SKM-1 treated with dmso at 0.1 percent for 144 hours (cell line): ENCODE results near the gene USP47.

Experiments used
- DNase-seq: peaks from one replicate; lab custom pipeline; 2025; ENCODE audit not compliant: unreplicated experiment; lab: John Stamatoyannopoulos, UW

The USP47 gene

GRCh38 chr11:11862999-11863398 lies 21.2 kb downstream of the USP47 start:
- no peak for DNase-seq

DNA sequence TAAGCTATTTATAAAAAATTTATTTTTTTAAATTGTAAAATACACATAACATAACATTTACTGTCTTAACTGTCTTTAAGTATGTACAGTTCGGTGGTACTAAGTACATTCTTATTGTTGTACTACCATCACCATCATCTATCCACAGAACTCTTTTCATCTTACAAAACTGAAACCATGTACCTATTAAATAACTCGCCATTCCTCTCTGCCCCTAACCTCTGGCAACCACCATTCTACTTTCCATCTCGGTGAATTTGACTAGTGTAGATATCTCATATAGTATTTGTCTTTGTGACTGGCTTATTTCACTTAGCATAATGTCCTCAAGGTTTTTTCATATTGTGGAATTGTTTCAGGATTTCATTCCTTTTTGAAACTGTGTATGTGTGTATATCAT lies 22.6 kb downstream of the USP47 start:
- no peak for DNase-seq

DNA sequence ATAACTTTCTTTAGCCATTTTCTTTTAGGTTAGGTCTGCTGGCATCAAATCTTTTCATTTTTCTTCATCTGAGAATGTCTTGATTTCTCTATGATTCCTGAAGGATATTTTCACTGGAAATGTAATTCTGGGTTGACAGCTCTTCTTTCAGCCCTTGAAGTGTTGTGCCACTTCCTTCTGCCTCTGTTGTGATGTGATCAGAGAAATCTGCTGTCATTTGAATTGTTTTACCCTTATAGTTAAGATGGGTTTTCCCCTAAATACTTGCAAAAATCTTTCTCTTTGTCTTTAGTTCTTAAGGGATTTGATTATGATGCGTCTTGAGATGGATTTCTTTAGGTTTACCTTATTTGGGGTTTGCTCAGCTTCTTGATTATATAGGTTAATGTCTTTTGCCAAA lies 23.0 kb downstream of the USP47 start:
- DNase-seq, result no peak

GRCh38 chr11:11865449-11865848 lies 23.7 kb downstream of the USP47 start:
- DNase-seq, result no peak

DNA sequence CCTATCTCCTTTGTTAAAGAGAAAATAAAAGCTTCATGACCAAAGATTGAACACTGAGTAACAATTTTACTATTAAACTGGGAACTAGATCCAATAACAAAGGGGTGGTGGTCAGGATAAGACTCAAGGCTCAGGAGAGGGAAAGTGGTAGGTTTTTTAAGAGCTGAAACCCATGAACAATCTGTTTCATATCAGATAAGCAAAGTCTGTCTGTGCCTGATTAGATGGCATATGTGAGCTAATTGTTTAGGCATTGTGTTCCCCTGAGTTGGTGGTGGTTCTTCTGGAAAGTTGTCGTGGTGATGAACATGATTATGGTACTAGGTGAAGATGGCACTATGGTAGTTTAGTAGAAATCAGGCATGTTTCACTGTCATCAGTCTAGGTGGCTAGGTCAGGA lies 24.4 kb downstream of the USP47 start:
- no peak for DNase-seq

- no peak for DNase-seq
These were observed 25.9 kb downstream of the USP47 start for GRCh38 chr11:11867720-11868119.

DNA sequence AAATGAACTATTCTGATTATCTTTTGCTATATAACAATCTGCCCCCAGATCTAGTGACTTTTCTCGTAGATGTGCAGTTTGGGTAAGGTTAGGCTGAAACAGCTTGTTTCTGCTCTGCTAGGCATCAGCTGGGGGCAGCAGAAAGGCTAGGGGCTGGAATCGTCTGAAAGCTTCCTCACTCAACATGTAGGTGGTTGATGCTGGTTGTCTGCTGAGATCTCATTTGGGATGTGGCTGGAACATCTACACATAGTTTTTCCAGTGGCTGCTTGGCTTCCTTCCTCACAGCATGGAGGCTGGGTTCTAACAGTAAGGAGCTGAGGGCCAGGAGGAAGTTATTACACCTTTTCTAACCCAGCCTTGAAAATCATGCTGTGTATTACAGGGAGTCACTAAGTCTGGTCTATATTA lies 30.2 kb downstream of the USP47 start:
- DNase-seq, result no peak

GRCh38 chr11:11876458-11876857 lies 34.7 kb downstream of the USP47 start:
- DNase-seq, result no peak

- DNase-seq, result no peak
These were observed 38.4 kb downstream of the USP47 start for GRCh38 chr11:11880179-11880578.

DNA sequence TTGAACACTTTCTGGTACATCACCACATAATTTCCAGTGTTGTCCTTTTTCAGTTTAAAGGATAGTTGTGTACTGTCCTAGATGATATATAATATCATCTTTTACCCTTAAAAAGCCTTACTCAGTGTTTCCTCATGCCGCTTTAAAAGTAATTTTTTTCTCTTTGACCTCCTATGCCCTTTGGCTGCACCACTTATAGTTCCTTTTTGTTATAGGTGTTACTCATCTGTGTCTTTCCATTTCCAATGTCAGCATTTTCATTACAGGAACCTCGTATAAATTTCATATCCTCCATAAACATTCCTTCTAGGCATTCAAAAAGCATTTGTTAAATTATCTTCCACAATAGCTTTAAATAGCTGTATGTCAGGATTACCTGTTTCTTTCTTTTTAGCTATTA lies 40.8 kb downstream of the USP47 start:
- no peak for DNase-seq

- no peak for DNase-seq
These were observed 42.6 kb downstream of the USP47 start for GRCh38 chr11:11884351-11884750.

DNA sequence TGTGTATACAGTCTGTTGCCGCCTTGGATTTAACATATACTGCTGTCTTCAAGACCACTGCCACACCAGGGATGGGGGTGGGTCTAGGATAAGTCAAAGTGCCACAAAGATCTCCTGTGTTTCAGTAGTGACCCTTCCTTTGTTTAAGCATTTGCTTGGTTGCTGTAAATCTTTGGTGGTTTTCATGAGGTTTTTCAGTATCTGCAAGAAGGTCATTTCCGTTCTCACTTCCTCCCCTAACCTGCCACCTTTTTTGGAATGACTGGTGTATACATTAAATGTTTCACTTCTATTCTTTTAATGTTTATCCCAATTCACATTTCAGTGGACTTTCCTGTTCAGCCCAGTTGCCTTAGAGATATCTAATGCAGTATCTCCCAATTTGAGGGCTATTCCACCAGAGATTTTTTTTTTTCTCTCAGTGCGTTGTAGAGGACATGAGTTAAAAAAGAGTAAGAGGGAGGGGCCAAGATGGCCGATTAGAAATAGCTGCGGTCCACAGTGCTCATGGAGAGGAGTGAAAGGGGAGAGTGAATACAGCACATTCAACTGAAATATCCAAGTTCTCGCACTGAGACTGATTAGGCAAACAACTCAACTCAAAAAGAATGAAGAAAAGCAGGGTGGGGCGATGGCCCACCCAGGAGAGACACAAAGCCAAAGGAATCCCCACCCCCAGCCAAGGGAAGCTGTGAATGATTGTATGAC lies 43.2 kb downstream of the USP47 start:
- no peak for DNase-seq

DNA sequence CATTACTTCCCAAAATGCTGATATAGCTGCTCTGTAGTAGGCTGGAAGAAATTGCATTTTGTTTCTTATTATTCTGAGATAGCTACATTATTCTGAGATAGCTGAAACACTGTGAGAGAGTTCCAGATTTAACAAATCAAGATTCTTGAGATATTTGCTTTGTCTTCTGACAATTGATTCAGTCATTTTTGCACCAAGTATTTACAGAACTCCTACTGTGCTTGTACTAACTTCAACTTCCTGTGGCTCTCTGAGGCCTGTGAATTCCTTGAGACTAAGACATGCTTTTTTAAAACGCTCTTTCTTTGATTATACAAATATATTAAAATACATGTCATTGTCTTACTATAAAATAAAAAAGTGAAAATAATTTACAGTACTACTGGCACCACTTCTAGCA lies 52.7 kb downstream of the USP47 start:
- DNase-seq, result no peak

DNA sequence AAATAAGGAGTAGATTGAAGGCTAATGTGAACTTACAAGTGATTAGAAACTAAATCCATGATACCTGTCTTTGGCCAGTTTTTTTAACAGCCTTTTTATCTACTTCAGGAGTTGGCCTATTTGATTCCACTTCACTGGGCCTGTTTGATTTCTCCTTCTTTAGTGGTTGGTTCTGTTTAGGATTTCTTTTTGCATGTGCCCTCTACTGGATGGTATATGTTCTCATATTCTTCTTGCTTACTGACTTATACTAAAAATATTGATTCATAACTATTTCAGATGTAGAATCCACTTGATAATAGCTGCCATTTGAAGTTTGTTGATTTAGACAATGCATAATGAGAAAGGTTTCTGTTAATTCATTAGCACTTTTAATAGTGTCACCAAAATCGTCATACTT lies 53.9 kb downstream of the USP47 start:
- no peak for DNase-seq

DNA sequence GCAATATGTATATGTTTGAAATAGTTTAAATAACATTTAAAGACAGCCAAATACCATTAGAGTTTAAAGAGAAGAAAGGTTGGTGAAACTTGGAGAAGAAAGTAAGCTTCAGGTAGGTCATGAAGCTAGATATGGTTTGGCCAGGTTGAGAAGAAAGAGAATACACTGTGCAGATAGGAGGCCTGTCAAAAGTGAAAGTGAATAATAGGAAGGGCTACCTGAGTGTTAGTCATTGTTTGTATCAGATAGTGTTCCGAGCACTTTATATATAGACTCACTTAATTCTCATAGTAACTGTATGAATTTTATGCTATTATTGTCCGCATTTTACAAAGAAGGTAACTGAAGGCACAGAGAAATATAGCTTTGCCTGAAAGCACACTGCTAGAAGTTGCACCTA lies 56.9 kb downstream of the USP47 start:
- DNase-seq, result no peak

GRCh38 chr11:11899401-11899800 lies 57.6 kb downstream of the USP47 start:
- DNase-seq, result no peak

- DNase-seq, result no peak
These were observed 60.2 kb downstream of the USP47 start for GRCh38 chr11:11901929-11902328.

DNA sequence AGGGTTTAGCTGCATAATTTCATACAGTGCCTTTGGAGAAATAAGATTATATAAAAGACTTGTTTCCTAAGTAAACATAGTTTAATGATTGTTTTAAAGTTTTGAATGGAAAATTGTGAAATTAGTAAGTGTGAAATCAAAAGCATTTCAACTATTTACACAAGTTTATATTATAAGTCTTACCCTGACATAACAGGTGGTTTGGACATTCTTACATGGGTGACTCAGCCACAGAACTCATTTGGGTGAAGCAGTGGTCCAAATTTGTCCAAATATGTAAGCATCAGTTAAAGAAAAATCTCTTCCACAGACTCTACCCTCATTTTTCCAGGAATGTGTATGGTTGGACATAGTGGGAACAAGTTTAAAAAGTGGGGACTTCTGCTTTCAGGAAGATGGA lies 68.0 kb downstream of the USP47 start:
- DNase-seq, result no peak

DNA sequence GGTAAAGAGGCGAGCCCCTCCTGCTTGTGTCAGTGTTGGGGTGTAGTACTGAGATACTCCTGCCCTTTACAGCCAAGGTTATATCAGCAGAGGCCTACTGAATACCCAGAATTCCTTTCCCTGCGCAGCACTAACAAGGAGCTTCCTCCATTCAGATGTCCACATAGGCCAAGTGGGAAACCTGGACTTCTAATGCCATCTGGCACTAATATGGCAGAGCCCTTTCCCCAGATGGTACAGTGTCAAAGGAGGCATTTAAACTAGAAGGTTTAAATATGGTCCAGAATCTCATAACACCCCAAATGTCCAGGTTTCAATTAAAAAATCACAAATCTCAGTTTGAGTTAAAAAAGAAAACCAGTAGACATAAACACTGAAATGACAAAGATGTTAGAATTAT lies 68.8 kb downstream of the USP47 start:
- DNase-seq, result no peak

DNA sequence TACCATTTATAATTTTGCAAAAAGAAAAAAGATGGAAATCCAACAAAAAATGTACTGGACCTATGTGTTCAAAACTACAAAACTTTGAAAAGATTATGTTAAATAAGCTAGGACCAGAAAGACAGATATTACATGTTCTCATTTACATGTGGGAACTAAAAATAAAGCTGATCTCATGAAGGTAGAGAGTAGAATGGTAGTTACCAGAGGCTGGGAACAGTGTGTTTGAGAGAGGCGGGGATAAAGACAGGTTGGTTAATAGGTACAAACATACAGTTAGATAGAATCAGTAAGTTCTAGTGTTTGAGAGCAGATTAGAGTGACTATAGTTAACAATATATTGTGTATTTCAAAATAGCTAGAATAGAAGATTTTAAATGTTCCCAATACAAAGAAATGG lies 71.6 kb downstream of the USP47 start:
- no peak for DNase-seq

- DNase-seq, result no peak
These were observed 73.9 kb downstream of the USP47 start for GRCh38 chr11:11915625-11916024.

GRCh38 chr11:11916981-11917399 lies 75.2 kb downstream of the USP47 start:
- no peak for DNase-seq

DNA sequence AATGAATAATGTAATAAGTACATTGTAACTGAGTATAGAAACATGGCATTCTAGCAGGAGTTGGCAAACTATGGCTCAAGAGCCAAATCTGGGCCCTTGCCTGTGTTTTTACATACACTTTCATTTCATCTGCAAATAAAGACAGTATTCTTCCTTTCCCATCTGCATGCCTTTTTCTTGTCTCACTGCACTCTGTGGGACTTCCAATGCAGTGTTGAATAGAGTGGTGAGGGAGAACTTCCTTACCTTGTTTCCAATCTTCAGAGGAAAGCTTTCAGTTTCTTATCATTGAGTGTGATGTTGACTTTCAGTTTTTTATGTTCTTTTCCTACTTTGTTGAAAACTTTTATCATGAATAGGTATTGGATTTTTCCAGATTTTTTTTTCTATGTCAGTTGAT lies 82.1 kb downstream of the USP47 start:
- no peak for DNase-seq
